HepG2 (cell line): Measurements from ENCODE around the gene METTL1. TPM values are rescaled to one million over a fixed set of nuclear protein-coding genes. Genes with fewer than 3 reads are reported as not detected.
"Not testable (repeated sequence)": the region's sequence is repeated elsewhere in the genome, so short reads cannot be mapped to it uniquely, and the experiment has no call there.

Experiments used
- ERF ChIP-seq: IDR thresholded peaks from 2 replicates; pipeline ENCODE4 v1.6.1; 2018; ENCODE audit warnings: missing biosample characterization, missing genetic modification reagents
- FOXA3 ChIP-seq: IDR thresholded peaks from 2 replicates; pipeline ENCODE4 v1.6.1; 2016; ENCODE audit warnings: missing genetic modification reagents, missing compliant biosample characterization
- FOXO1 ChIP-seq: sonication (generic); formaldehyde crosslinking; IDR thresholded peaks from 2 replicates; pipeline ENCODE4 v1.4.0; 2020; ENCODE audit warnings: missing genetic modification reagents
- HNF4A ChIP-seq: sonication (generic); formaldehyde crosslinking; IDR thresholded peaks from 2 replicates; pipeline ENCODE4 v1.4.0; 2020; ENCODE audit warnings: missing genetic modification reagents
- HOXA5 ChIP-seq: sonication (generic); formaldehyde crosslinking; IDR thresholded peaks from 2 replicates; pipeline ENCODE4 v1.4.0; 2020; ENCODE audit warnings: missing genetic modification reagents
- LCORL ChIP-seq, 2 experiments: fragments of 450-650 bp in 1 of 2; sonication (generic) in 1 of 2; formaldehyde crosslinking in 1 of 2; IDR thresholded peaks; 2 replicates each; pipeline versions ENCODE4 v1.5.0 to v1.6.1; 2017 to 2020; ENCODE audit warnings: antibody characterized with exemption in 1 of 2, missing genetic modification reagents in 1 of 2
- MED1 ChIP-seq: sonication (generic); formaldehyde crosslinking; IDR thresholded peaks from 2 replicates; pipeline ENCODE4 v1.4.0; 2020; ENCODE audit warnings: missing genetic modification reagents
- MYC ChIP-seq: sonication (generic); formaldehyde crosslinking; IDR thresholded peaks from 2 replicates; pipeline ENCODE4 v1.9.0; 2021; ENCODE audit warnings: missing genetic modification reagents, borderline replicate concordance
- PHF21A ChIP-seq: sonication (generic); formaldehyde crosslinking; IDR thresholded peaks from 2 replicates; pipeline ENCODE4 v1.5.0; 2020; ENCODE audit warnings: mild to moderate bottlenecking, missing genetic modification reagents
- PPARG ChIP-seq: conservative IDR thresholded peaks from 2 replicates; pipeline ENCODE4 v1.6.1; 2016; ENCODE audit warnings: missing biosample characterization, missing genetic modification reagents
- SOX13 ChIP-seq, 3 experiments: fragments of 450-650 bp in 1 of 3; sonication (generic) in 1 of 3; formaldehyde crosslinking in 1 of 3; IDR thresholded peaks in 2 of 3; conservative IDR thresholded peaks in 1 of 3; 2 replicates each; pipeline versions ENCODE4 v1.5.0 to v1.6.1; 2016 to 2020; ENCODE audit warnings: antibody characterized with exemption in 1 of 3, mild to moderate bottlenecking in 1 of 3, missing compliant biosample characterization in 1 of 3, missing genetic modification reagents in 1 of 3, moderate library complexity in 1 of 3
- ZBTB7A ChIP-seq: sonication (generic); formaldehyde crosslinking; IDR thresholded peaks from 2 replicates; pipeline ENCODE4 v1.8.0; 2022; ENCODE audit warnings: mild to moderate bottlenecking, missing genetic modification reagents
- ZNF652 ChIP-seq: IDR thresholded peaks from 2 replicates; pipeline ENCODE4 v1.6.1; 2016; ENCODE audit warnings: low read depth, borderline replicate concordance
- polyA plus RNA-seq, 8 experiments: library from polyadenylated mRNA; depleted of rRNA in 3 of 8; stranded (reverse) in 7 of 8; unstranded in 1 of 8; fragments of >200 nt; fragmentation: Illumina TruSeq in 4 of 8; extraction: Trizol in 4 of 8; gene quantifications; 2 replicates each; pipeline versions ENCODE4 v1.2.1 to v1.2.3, GENCODE V29; 2011 to 2016; ENCODE audit warnings: low read depth in 4 of 8, missing spikeins in 1 of 8, mixed read lengths in 1 of 8; ENCODE audit not compliant: insufficient read depth in 1 of 8
- total RNA-seq, 5 experiments: library from RNA; depleted of rRNA; stranded (reverse); fragments of >200 nt; fragmentation: Illumina TruSeq; extraction: Trizol; gene quantifications; 2 replicates each; pipeline ENCODE4 v1.2.3, GENCODE V29; 2016; ENCODE audit warnings: low read depth in 1 of 5
- TF ChIP-seq, protein P1 (sequence below): sonication (generic); formaldehyde crosslinking; IDR thresholded peaks from 2 replicates; pipeline ENCODE4 v1.5.1; 2020; ENCODE audit warnings: mild to moderate bottlenecking, moderate library complexity, missing genetic modification reagents
- TF ChIP-seq, protein P2 (sequence below): sonication (generic); formaldehyde crosslinking; conservative IDR thresholded peaks from 2 replicates; pipeline ENCODE4 v1.4.0; 2020; ENCODE audit warnings: mild to moderate bottlenecking, missing genetic modification reagents, moderate library complexity
- TF ChIP-seq, protein P3 (sequence below): sonication (generic); formaldehyde crosslinking; IDR thresholded peaks from 2 replicates; pipeline ENCODE4 v1.5.0; 2020; ENCODE audit warnings: mild to moderate bottlenecking, missing genetic modification reagents, borderline replicate concordance
- TF ChIP-seq, protein P4 (sequence below): sonication (generic); formaldehyde crosslinking; IDR thresholded peaks from 2 replicates; pipeline ENCODE4 v1.4.0; 2020; ENCODE audit warnings: missing genetic modification reagents

METTL1 gene
- total and polyA plus RNA-seq, 2 of the 13 experiments (the other 11 are each of a cell fraction or from before 2014, with no cell fraction given) = 34.7 to 36.9 TPM

DNA sequence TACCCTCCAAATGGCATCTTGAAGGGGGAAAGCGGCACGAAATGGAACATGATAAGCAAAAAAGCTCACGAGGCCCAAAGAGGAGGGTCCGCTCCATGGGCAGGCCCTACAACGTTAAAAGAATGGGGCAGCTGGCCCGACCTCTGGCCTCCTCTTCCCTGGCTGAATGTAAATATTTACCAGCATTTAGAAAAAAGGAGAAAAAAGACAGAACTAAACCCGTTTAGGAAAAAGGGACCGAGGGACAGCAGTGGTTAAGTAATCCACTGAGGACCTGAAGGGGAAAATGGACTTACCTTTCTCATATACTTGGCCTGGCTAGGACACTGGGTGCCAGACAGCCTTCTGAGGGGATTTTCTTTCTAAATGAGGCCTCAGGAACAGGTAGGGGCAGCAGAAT is 48.2 kb upstream of the METTL1 start (continued):
- TF ChIP-seq LCORL, SOX13 (IDR thresholded peaks at IDR 0.05): not testable (repeated sequence)
- TF ChIP-seq LCORL (CRISPR knock-in tag; IDR thresholded peaks at IDR 0.05) = peak; percentile 69; the same call in 1 of the 2 replicates
- TF ChIP-seq PPARG (CRISPR knock-in tag) = peak; percentile 93
- peak; percentile 38; the same call in 1 of the 2 replicates for TF ChIP-seq ERF (CRISPR knock-in tag)
- TF ChIP-seq, protein P1, sequence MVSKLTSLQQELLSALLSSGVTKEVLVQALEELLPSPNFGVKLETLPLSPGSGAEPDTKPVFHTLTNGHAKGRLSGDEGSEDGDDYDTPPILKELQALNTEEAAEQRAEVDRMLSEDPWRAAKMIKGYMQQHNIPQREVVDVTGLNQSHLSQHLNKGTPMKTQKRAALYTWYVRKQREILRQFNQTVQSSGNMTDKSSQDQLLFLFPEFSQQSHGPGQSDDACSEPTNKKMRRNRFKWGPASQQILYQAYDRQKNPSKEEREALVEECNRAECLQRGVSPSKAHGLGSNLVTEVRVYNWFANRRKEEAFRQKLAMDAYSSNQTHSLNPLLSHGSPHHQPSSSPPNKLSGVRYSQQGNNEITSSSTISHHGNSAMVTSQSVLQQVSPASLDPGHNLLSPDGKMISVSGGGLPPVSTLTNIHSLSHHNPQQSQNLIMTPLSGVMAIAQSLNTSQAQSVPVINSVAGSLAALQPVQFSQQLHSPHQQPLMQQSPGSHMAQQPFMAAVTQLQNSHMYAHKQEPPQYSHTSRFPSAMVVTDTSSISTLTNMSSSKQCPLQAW (CRISPR knock-in tag) = 0 out of 2 replicates have a peak, but pooled peaks have one; percentile 17
- TF ChIP-seq HNF4A = peak; percentile 27; the same call in 1 of the 2 replicates
- TF ChIP-seq FOXO1 (CRISPR knock-in tag) = peak; percentile 34; the same call in 1 of the 2 replicates
- peak; percentile 28; the same call in 1 of the 2 replicates for TF ChIP-seq MYC (CRISPR knock-in tag)
- TF ChIP-seq HOXA5 (CRISPR knock-in tag) = 0 out of 2 replicates have a peak, but pooled peaks have one; percentile 32
- TF ChIP-seq, protein P2, sequence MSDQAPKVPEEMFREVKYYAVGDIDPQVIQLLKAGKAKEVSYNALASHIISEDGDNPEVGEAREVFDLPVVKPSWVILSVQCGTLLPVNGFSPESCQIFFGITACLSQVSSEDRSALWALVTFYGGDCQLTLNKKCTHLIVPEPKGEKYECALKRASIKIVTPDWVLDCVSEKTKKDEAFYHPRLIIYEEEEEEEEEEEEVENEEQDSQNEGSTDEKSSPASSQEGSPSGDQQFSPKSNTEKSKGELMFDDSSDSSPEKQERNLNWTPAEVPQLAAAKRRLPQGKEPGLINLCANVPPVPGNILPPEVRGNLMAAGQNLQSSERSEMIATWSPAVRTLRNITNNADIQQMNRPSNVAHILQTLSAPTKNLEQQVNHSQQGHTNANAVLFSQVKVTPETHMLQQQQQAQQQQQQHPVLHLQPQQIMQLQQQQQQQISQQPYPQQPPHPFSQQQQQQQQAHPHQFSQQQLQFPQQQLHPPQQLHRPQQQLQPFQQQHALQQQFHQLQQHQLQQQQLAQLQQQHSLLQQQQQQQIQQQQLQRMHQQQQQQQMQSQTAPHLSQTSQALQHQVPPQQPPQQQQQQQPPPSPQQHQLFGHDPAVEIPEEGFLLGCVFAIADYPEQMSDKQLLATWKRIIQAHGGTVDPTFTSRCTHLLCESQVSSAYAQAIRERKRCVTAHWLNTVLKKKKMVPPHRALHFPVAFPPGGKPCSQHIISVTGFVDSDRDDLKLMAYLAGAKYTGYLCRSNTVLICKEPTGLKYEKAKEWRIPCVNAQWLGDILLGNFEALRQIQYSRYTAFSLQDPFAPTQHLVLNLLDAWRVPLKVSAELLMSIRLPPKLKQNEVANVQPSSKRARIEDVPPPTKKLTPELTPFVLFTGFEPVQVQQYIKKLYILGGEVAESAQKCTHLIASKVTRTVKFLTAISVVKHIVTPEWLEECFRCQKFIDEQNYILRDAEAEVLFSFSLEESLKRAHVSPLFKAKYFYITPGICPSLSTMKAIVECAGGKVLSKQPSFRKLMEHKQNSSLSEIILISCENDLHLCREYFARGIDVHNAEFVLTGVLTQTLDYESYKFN (CRISPR knock-in tag) = peak; percentile 77
- TF ChIP-seq ZBTB7A (CRISPR knock-in tag) = 0 out of 2 replicates have a peak, but pooled peaks have one; percentile 26
- TF ChIP-seq, protein P3, sequence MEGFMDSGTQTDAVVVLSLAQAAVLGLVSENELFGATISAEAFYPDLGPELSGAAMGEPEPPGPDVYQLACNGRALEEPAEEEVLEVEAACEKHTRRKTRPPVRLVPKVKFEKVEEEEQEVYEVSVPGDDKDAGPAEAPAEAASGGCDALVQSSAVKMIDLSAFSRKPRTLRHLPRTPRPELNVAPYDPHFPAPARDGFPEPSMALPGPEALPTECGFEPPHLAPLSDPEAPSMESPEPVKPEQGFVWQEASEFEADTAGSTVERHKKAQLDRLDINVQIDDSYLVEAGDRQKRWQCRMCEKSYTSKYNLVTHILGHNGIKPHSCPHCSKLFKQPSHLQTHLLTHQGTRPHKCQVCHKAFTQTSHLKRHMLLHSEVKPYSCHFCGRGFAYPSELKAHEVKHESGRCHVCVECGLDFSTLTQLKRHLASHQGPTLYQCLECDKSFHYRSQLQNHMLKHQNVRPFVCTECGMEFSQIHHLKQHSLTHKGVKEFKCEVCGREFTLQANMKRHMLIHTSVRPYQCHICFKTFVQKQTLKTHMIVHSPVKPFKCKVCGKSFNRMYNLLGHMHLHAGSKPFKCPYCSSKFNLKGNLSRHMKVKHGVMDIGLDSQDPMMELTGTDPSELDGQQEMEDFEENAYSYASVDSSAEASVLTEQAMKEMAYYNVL (CRISPR knock-in tag) = peak; percentile 87; the same call in 1 of the 2 replicates
- TF ChIP-seq MED1 (CRISPR knock-in tag) = peak; percentile 46; the same call in 1 of the 2 replicates
- TF ChIP-seq FOXA3 = peak; percentile 77
- TF ChIP-seq PHF21A (CRISPR knock-in tag) = peak; percentile 58; the same call in 1 of the 2 replicates
- peak; percentile 27; the same call in 1 of the 2 replicates for TF ChIP-seq ZNF652 (CRISPR knock-in tag)
- TF ChIP-seq, protein P4, sequence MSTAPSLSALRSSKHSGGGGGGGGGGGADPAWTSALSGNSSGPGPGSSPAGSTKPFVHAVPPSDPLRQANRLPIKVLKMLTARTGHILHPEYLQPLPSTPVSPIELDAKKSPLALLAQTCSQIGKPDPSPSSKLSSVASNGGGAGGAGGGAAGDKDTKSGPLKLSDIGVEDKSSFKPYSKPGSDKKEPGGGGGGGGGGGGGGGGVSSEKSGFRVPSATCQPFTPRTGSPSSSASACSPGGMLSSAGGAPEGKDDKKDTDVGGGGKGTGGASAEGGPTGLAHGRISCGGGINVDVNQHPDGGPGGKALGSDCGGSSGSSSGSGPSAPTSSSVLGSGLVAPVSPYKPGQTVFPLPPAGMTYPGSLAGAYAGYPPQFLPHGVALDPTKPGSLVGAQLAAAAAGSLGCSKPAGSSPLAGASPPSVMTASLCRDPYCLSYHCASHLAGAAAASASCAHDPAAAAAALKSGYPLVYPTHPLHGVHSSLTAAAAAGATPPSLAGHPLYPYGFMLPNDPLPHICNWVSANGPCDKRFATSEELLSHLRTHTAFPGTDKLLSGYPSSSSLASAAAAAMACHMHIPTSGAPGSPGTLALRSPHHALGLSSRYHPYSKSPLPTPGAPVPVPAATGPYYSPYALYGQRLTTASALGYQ (CRISPR knock-in tag) = peak; percentile 52; the same call in 1 of the 2 replicates
- TF ChIP-seq SOX13 (CRISPR knock-in tag; conservative IDR thresholded peaks at IDR 0.05 in 1 of 2, IDR thresholded peaks at IDR 0.05 in 1 of 2) = peak in 1 of 2 experiments; percentile 34; a peak in 1 of 4 replicates
